RCC 7860 (cell line): ENCODE data around the gene ACY1.
A peak's percentile ranks its signal among the peaks of the same experiment; 100 is the strongest.

ENCODE experiments used
- DNase-seq: peaks from one replicate; pipeline ENCODE4 v3.0.0-alpha.2; 2015; ENCODE audit warnings: low spot score
- FAIRE-seq: peaks from 2 replicates; lab custom pipeline; 2012; peaks lifted over from hg19 to GRCh38; lab: Jason Lieb, UNC

The ACY1 gene

GRCh38 chr3:51962854-51963530, 20.3 kb upstream of the ACY1 start:
- DNase-seq, result no peak
- no peak for FAIRE-seq

- DNase-seq (no peak), FAIRE-seq (no peak)
Measured at GRCh38 chr3:51963951-51964451, 19.3 kb upstream of the ACY1 start.

GRCh38 chr3:51964521-51964920, 18.8 kb upstream of the ACY1 start:
- DNase-seq, result no peak
- no peak for FAIRE-seq

- DNase-seq, result no peak
- no peak for FAIRE-seq
Measured at GRCh38 chr3:51966016-51966415, 17.3 kb upstream of the ACY1 start.

- DNase-seq (no peak), FAIRE-seq (no peak)
Measured at GRCh38 chr3:51966486-51966885, 16.8 kb upstream of the ACY1 start.

- no peak for FAIRE-seq
- no peak for DNase-seq
Measured at GRCh38 chr3:51966922-51967383, 16.4 kb upstream of the ACY1 start.

GRCh38 chr3:51967384-51968169, 15.8 kb upstream of the ACY1 start, which contains the start of gene PCBP4:
Gene PCBP4 (minus strand): TSS chr3:51967454. CDS start chr3:51961240, 6,214 bp downstream.
- FAIRE-seq (no peak), DNase-seq (peak; percentile 46)

- DNase-seq, result no peak
- FAIRE-seq, result no peak
Measured at GRCh38 chr3:51968170-51968775, 15.1 kb upstream of the ACY1 start.

- FAIRE-seq (no peak), DNase-seq (no peak)
Measured at GRCh38 chr3:51968883-51969678, 14.3 kb upstream of the ACY1 start.

GRCh38 chr3:51969841-51970240, 13.5 kb upstream of the ACY1 start:
- FAIRE-seq, result no peak
- no peak for DNase-seq

GRCh38 chr3:51970606-51971300, 12.6 kb upstream of the ACY1 start:
- no peak for FAIRE-seq
- DNase-seq, result no peak

GRCh38 chr3:51971350-51971749, 12.0 kb upstream of the ACY1 start:
- FAIRE-seq (no peak), DNase-seq (no peak)

GRCh38 chr3:51974277-51974962, 8.9 kb upstream of the ACY1 start:
- DNase-seq (no peak), FAIRE-seq (no peak)

GRCh38 chr3:51974963-51975851, 8.1 kb upstream of the ACY1 start, which contains the start of gene ABHD14A:
Gene ABHD14A (plus strand): TSS chr3:51975064. CDS start chr3:51975136, 72 bp downstream.
- no peak for FAIRE-seq
- DNase-seq, result peak; percentile 21

GRCh38 chr3:51975852-51976549, 7.3 kb upstream of the ACY1 start:
- FAIRE-seq, result no peak
- no peak for DNase-seq

- FAIRE-seq, result no peak
- DNase-seq, result no peak
Measured at GRCh38 chr3:51977446-51978142, 5.7 kb upstream of the ACY1 start.

GRCh38 chr3:51978143-51978502, 5.2 kb upstream of the ACY1 start:
- DNase-seq (no peak), FAIRE-seq (no peak)
